Nephron (organoid): ENCODE results near the gene PCDHGA10.
"Not testable (repeated sequence)": the region's sequence is repeated elsewhere in the genome, so short reads cannot be mapped to it uniquely, and the experiment has no call there.

ENCODE experiments used
- H3K27ac Mint-ChIP-seq, 3 experiments: 2 replicates each; pipeline ENCODE4 v1.8.0; 2020; ENCODE audit warnings: mixed read lengths in 3 of 3, mild to moderate bottlenecking in 2 of 3, moderate library complexity in 1 of 3
- H3K27me3 Mint-ChIP-seq: 2 replicates; pipeline ENCODE4 v1.8.0; 2021; ENCODE audit warnings: low read depth, mild to moderate bottlenecking, moderate library complexity, mixed read lengths
- H3K36me3 Mint-ChIP-seq: 2 replicates; pipeline ENCODE4 v1.8.0; 2020; ENCODE audit warnings: low read depth, mixed read lengths
- H3K4me1 Mint-ChIP-seq: 2 replicates; pipeline ENCODE4 v1.8.0; 2020; ENCODE audit warnings: mixed read lengths
- H3K4me3 Mint-ChIP-seq, 3 experiments: 2 replicates each; pipeline ENCODE4 v1.8.0; 2020; ENCODE audit warnings: mild to moderate bottlenecking in 3 of 3, mixed read lengths in 3 of 3, moderate library complexity in 2 of 3
- H3K9me3 Mint-ChIP-seq: 2 replicates; pipeline ENCODE4 v1.8.0; 2020; ENCODE audit warnings: mixed read lengths
- CTCF ChIP-seq, 3 experiments: fragments of 200-600 bp; sonication (generic); IDR thresholded peaks; one replicate each; pipeline ENCODE4 v1.5.0; 2021; ENCODE audit warnings: antibody characterized with exemption in 3 of 3; ENCODE audit not compliant: unreplicated experiment in 3 of 3

PCDHGA10 gene

GRCh38 chr5:141383345-141383744, 29.4 kb upstream of the PCDHGA10 start:
- H3K4me3 Mint-ChIP-seq: no peak overlapping the region
- H3K9me3 Mint-ChIP-seq: peaks cover 73% of the 10 kb centered on the region
- no peaks in the 10 kb centered on the region for H3K27me3 Mint-ChIP-seq
- H3K4me1 Mint-ChIP-seq: no peaks in the 10 kb centered on the region
- peaks cover 9% of the 10 kb centered on the region for H3K36me3 Mint-ChIP-seq
- no peak overlapping the region for H3K27ac Mint-ChIP-seq
- TF ChIP-seq CTCF (IDR thresholded peaks at IDR 0.05; ENCODE audit: unreplicated experiment in 3 of 3): no peak

DNA sequence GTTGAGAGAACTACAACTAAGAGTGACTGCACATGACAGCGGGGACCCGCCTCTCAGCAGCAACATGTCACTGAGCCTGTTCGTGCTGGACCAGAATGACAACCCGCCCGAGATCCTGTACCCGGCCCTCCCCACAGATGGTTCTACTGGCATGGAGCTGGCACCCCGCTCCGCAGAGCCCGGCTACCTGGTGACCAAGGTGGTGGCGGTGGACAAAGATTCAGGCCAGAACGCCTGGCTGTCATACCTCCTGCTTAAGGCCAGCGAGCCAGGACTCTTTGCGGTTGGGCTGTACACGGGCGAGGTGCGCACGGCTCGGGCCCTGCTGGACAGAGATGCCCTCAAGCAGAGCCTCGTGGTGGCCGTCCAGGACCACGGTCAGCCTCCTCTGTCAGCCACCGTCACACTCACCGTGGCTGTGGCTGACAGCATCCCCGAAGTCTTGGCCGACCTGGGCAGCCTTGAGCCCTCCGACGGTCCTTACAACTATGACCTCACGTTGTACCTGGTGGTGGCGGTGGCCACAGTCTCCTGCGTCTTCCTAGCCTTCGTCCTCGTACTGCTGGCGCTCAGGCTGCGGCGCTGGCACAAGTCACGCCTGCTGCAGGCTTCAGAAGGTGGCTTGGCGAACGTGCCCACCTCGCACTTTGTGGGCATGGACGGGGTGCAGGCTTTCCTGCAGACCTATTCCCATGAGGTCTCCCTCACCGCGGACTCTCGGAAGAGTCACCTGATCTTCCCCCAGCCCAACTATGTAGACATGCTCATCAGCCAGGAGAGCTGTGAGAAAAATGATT, 28.1 kb upstream of the PCDHGA10 start:
- Mint-ChIP-seq H3K4me1 (no peaks in the 10 kb centered on the region), H3K4me3 (no peak overlapping the region), H3K27me3 (no peaks in the 10 kb centered on the region), H3K27ac (no peak overlapping the region), H3K36me3 (peaks cover 18% of the 10 kb centered on the region), H3K9me3 (peaks cover 74% of the 10 kb centered on the region)
- no peak for TF ChIP-seq CTCF (IDR thresholded peaks at IDR 0.05; ENCODE audit: unreplicated experiment in 3 of 3)

GRCh38 chr5:141387557-141388311, 25.1 kb upstream of the PCDHGA10 start, which contains the start of gene PCDHGB4:
Gene PCDHGB4 (plus strand): TSS chr5:141387698. CDS start chr5:141387885, 187 bp downstream.
- Mint-ChIP-seq H3K36me3 (peaks cover 38% of the 10 kb centered on the region), H3K9me3 (peaks cover 74% of the 10 kb centered on the region), H3K27ac (peak within 1 kb of the TSS in 1 of 3 experiments; percentile 58), H3K4me3 (peak within 1 kb of the TSS; percentile 65 to 82 (median 78))
- not testable (repeated sequence) for H3K4me1 Mint-ChIP-seq, H3K27me3 Mint-ChIP-seq
- peak; percentile 10 to 41 (median 25) for TF ChIP-seq CTCF (IDR thresholded peaks at IDR 0.05; ENCODE audit: unreplicated experiment in 3 of 3)

GRCh38 chr5:141388661-141389060, 24.1 kb upstream of the PCDHGA10 start:
- peaks cover 76% of the 10 kb centered on the region for H3K9me3 Mint-ChIP-seq
- H3K4me1 Mint-ChIP-seq: no peaks in the 10 kb centered on the region
- H3K27ac Mint-ChIP-seq: no peak overlapping the region
- H3K36me3 Mint-ChIP-seq: peaks cover 41% of the 10 kb centered on the region
- TF ChIP-seq CTCF (IDR thresholded peaks at IDR 0.05; ENCODE audit: unreplicated experiment in 3 of 3): no peak
- H3K4me3 Mint-ChIP-seq: peak overlapping the region in 1 of 3 experiments; percentile 1
- no peaks in the 10 kb centered on the region for H3K27me3 Mint-ChIP-seq

DNA sequence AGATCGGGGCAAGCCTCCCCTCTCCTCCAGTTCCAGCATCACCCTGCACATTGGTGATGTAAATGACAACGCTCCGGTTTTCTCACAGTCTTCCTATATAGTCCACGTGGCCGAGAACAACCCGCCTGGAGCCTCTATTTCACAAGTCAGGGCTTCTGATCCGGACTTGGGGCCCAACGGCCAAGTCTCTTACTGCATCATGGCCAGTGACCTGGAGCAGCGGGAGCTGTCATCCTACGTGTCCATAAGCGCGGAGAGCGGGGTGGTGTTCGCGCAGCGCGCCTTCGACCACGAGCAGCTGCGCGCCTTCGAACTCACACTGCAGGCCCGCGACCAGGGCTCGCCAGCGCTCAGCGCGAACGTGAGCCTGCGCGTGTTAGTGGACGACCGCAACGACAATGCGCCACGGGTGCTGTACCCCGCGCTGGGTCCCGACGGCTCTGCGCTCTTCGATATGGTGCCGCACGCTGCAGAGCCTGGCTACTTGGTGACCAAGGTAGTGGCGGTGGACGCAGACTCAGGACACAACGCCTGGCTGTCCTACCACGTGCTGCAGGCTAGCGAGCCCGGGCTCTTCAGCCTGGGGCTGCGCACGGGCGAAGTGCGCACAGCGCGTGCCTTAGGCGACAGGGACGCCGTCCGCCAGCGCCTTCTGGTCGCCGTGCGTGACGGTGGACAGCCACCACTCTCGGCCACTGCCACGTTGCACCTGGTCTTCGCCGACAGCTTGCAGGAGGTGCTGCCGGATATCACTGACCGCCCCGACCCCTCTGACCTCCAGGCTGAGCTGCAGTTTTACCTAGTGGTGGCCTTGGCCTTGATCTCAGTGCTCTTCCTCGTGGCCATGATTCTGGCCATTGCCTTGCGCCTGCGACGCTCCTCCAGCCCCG, 23.4 kb upstream of the PCDHGA10 start:
- Mint-ChIP-seq H3K27me3 (no peaks in the 10 kb centered on the region), H3K4me3 (peak overlapping the region in 1 of 3 experiments; percentile 53), H3K27ac (no peak overlapping the region), H3K9me3 (peaks cover 75% of the 10 kb centered on the region), H3K4me1 (no peaks in the 10 kb centered on the region), H3K36me3 (peaks cover 46% of the 10 kb centered on the region)
- no peak for TF ChIP-seq CTCF (IDR thresholded peaks at IDR 0.05; ENCODE audit: unreplicated experiment in 3 of 3)
